Choroid plexus epithelial cell (primary cell): Measurements from ENCODE around the gene ZNF569.
"Not testable (repeated sequence)": the region's sequence is repeated elsewhere in the genome, so short reads cannot be mapped to it uniquely, and the experiment has no call there.

Experiments
- DNase-seq: peaks from one replicate; pipeline ENCODE4 v3.0.0-alpha.2; 2010; ENCODE audit warnings: low read depth
- H3K4me3 ChIP-seq: 2 replicates; pipeline ENCODE4 v1.5.1; 2011; ENCODE audit warnings: low read depth, mild to moderate bottlenecking, control low read depth, low read length, moderate library complexity
- CTCF ChIP-seq: conservative IDR thresholded peaks from 2 replicates; pipeline ENCODE4 v1.5.1; 2011; ENCODE audit warnings: low read depth, mild to moderate bottlenecking, control low read depth, inconsistent platforms, low read length, moderate library complexity

Gene ZNF569

GRCh38 chr19:37467608-37468090 is 405 bp upstream of the ZNF569 start:
- TF ChIP-seq CTCF = no peak
- DNase-seq = no peak
- peak overlapping the region; percentile 91 for H3K4me3 ChIP-seq

- no peak for DNase-seq
- TF ChIP-seq CTCF = no peak
- peak overlapping the region; percentile 91 for H3K4me3 ChIP-seq
Observed at GRCh38 chr19:37466277-37466797, 907 bp downstream of the ZNF569 start.

GRCh38 chr19:37452500-37453245 is 14.6 kb downstream of the ZNF569 start:
- no peak for DNase-seq
- no peak for TF ChIP-seq CTCF
- no peak overlapping the region for H3K4me3 ChIP-seq

- no peak for TF ChIP-seq CTCF
- H3K4me3 ChIP-seq = no peak overlapping the region
- peak; percentile 8 for DNase-seq
Observed at GRCh38 chr19:37413313-37414084, 53.7 kb downstream of the ZNF569 start.

GRCh38 chr19:37412700-37413099 is 54.5 kb downstream of the ZNF569 start:
- no peak overlapping the region for H3K4me3 ChIP-seq
- TF ChIP-seq CTCF = no peak
- DNase-seq = no peak

GRCh38 chr19:37406140-37406846 is 61.0 kb downstream of the ZNF569 start:
- H3K4me3 ChIP-seq, DNase-seq: not testable (repeated sequence)

- TF ChIP-seq CTCF = no peak
- H3K4me3 ChIP-seq = no peak overlapping the region
- no peak for DNase-seq
Observed at GRCh38 chr19:37403403-37403802, 63.8 kb downstream of the ZNF569 start.
